ENCODE results near the gene RNF186.
"Not testable (repeated sequence)": the region's sequence is repeated elsewhere in the genome, so short reads cannot be mapped to it uniquely, and the experiment has no call there.

RNF186 gene

DNA sequence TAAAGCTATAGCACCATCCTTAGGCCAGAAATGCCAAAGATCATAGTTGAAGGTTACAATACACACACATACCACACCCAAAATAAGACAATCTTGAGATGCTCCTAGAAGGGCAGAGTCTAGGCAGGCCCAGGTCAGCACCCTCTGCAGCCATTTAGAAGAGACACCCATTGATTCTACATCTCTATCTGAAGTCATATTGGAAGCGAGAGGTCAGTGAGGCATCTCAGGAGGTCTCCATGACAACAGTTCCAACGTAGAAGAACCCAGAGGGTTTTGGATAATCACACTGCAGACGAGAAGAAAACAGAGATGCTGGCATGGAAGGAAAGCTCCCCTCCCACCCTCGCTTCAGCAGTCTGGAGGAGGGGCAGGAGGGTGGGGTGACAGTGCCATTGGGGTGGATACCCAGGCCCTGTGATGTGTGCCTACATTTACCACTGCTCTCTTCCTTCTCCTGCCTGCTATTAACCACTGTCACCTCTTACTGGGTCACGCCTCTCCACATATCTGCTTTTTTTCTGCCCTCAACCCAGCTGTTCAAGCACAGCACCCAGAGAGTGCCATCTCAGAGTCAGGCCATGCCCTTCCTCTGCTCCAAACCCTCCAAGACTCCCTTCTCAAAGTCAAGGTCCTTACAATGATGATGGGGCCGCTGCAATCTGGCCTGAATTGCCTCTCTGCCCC is 21.6 kb downstream of the RNF186 start:
- H3K9ac ChIP-seq = no peak overlapping the region
- peaks cover 9% of the 10 kb centered on the region for H3K4me1 ChIP-seq
- no peak overlapping the region for H3K4me3 ChIP-seq (ENCODE audit: low read depth, low read length)
- H3K4me2 ChIP-seq (ENCODE audit: low read length) = no peak overlapping the region
- no peaks in the 10 kb centered on the region for H3K79me2 ChIP-seq
- H3K27ac ChIP-seq = peak overlapping the region; percentile 19
- TF ChIP-seq CTCF (IDR thresholded peaks at IDR 0.05) = no peak
- no peak overlapping the region for H2AFZ ChIP-seq
- no peaks in the 10 kb centered on the region for H3K27me3 ChIP-seq (ENCODE audit: control insufficient read depth, insufficient read depth, low read length)
- no peaks in the 10 kb centered on the region for H3K36me3 ChIP-seq (ENCODE audit: control insufficient read depth, insufficient read depth, low read length)
- H3K9me3 ChIP-seq (ENCODE audit: control insufficient read depth, low read length) = no peaks in the 10 kb centered on the region

GRCh38 chr1:19792237-19793002 is 22.7 kb downstream of the RNF186 start:
- no peak for TF ChIP-seq CTCF (IDR thresholded peaks at IDR 0.05)
- peaks cover 6% of the 10 kb centered on the region for H3K4me1 ChIP-seq

DNA sequence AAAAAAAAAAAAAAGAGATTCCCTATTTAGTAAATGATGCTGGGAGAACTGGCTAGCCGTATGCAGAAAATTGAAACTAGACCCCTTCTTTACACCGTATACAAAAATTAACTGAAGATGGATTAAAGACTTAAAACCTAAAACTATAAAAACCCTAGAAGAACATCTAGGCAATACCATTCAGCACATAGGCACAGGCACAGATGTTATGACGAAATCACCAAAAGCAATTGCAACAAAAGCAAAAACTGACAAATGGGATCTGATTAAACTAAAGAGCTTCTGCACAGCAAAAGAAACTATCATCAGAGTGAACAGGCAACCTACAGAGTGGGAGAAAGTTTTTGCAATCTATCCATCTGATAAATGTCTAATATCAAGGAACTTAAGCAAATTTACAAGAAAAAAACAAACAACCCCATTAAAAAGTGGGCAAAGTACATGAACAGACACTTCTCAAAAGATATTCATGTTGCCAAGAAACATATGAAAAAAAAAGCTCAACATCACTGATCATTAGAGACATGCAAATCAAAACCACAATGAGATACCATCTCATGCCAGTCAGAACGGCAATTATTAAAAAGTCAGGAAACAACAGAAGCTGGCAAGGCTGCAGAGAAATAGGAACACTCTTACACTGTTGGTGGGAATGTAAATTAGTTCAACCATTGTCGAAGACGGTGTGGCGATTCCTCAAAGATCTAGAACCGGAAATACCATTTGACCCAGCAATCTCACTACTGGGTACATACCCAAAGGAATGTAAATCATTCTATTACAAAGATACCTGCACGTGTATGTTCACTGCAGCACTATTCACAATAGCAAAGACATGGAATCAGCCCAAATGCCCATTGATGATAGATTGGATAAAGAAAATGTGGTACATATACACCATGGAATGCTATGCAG is 24.8 kb downstream of the RNF186 start:
- H3K9me3 ChIP-seq (ENCODE audit: control insufficient read depth, low read length); H3K4me2 ChIP-seq (ENCODE audit: low read length); H3K36me3 ChIP-seq (ENCODE audit: control insufficient read depth, insufficient read depth, low read length); H3K9ac ChIP-seq; H3K4me3 ChIP-seq (ENCODE audit: low read depth, low read length); H3K27me3 ChIP-seq (ENCODE audit: control insufficient read depth, insufficient read depth, low read length); H2AFZ ChIP-seq; H3K4me1 ChIP-seq; H3K79me2 ChIP-seq; H3K27ac ChIP-seq: not testable (repeated sequence)

More at GRCh38 chr1:19792237-19793002, 22.7 kb downstream of the RNF186 start:
- Histone ChIP-seq H2AFZ (no peak overlapping the region), H3K4me2 (ENCODE audit: low read length) (no peak overlapping the region), H3K36me3 (ENCODE audit: control insufficient read depth, insufficient read depth, low read length) (no peaks in the 10 kb centered on the region), H3K79me2 (no peaks in the 10 kb centered on the region), H3K9ac (no peak overlapping the region), H3K27ac (peak overlapping the region; percentile 33), H3K4me3 (ENCODE audit: low read depth, low read length) (no peak overlapping the region), H3K9me3 (ENCODE audit: control insufficient read depth, low read length) (no peaks in the 10 kb centered on the region), H3K27me3 (ENCODE audit: control insufficient read depth, insufficient read depth, low read length) (no peaks in the 10 kb centered on the region)

GRCh38 chr1:19786988-19787423 is 28.1 kb downstream of the RNF186 start:
- TF ChIP-seq CTCF (IDR thresholded peaks at IDR 0.05) = no peak
- Histone ChIP-seq H3K27me3 (ENCODE audit: control insufficient read depth, insufficient read depth, low read length) (no peaks in the 10 kb centered on the region), H3K9me3 (ENCODE audit: control insufficient read depth, low read length) (no peaks in the 10 kb centered on the region), H3K4me3 (ENCODE audit: low read depth, low read length) (no peak overlapping the region), H2AFZ (peak overlapping the region; percentile 28), H3K27ac (no peak overlapping the region), H3K79me2 (no peaks in the 10 kb centered on the region), H3K36me3 (ENCODE audit: control insufficient read depth, insufficient read depth, low read length) (no peaks in the 10 kb centered on the region), H3K4me1 (peaks cover 5% of the 10 kb centered on the region), H3K4me2 (ENCODE audit: low read length) (peak overlapping the region; percentile 59), H3K9ac (no peak overlapping the region)

- peaks cover 3% of the 10 kb centered on the region for H3K4me1 ChIP-seq
- H3K27ac ChIP-seq = no peak overlapping the region
- no peak overlapping the region for H2AFZ ChIP-seq
- no peak overlapping the region for H3K4me3 ChIP-seq (ENCODE audit: low read depth, low read length)
- no peaks in the 10 kb centered on the region for H3K79me2 ChIP-seq
- H3K9me3 ChIP-seq (ENCODE audit: control insufficient read depth, low read length) = no peaks in the 10 kb centered on the region
- no peaks in the 10 kb centered on the region for H3K36me3 ChIP-seq (ENCODE audit: control insufficient read depth, insufficient read depth, low read length)
- H3K27me3 ChIP-seq (ENCODE audit: control insufficient read depth, insufficient read depth, low read length) = no peaks in the 10 kb centered on the region
- peak overlapping the region; percentile 4 for H3K4me2 ChIP-seq (ENCODE audit: low read length)
- H3K9ac ChIP-seq = no peak overlapping the region
- TF ChIP-seq CTCF (IDR thresholded peaks at IDR 0.05) = no peak
These were observed 29.4 kb downstream of the RNF186 start for GRCh38 chr1:19785660-19786059.

All from parathyroid adenoma (tissue), 2 donors.